DND-41 (cell line): Measurements from ENCODE around the gene DGKA.

ENCODE experiments used
- ATAC-seq: fragments of 200-7000 bp; cut with Tn5 transposase; 3 replicates; pipeline ENCODE4 v1.9.1; 2021; ENCODE audit warnings: low read depth; ENCODE audit not compliant: insufficient read depth
- DNase-seq: peaks from one replicate; pipeline ENCODE4 v3.0.0-alpha.2; 2020
- H2AFZ ChIP-seq: 2 replicates; pipeline ENCODE4 v1.6.0; 2012; ENCODE audit warnings: low read depth, low read length
- H3K27ac ChIP-seq: 2 replicates; pipeline ENCODE4 v1.5.1; 2012; ENCODE audit warnings: low read length, inconsistent platforms
- H3K27me3 ChIP-seq: fragments of 200-600 bp; sonication (generic); 2 replicates; pipeline ENCODE4 v1.6.0; 2012; ENCODE audit warnings: low read length, mild to moderate bottlenecking, inconsistent platforms; ENCODE audit not compliant: insufficient read depth, poor library complexity
- H3K36me3 ChIP-seq: 2 replicates; pipeline ENCODE4 v1.5.1; 2012; ENCODE audit warnings: low read length, inconsistent platforms; ENCODE audit not compliant: insufficient read depth
- H3K4me1 ChIP-seq: 2 replicates; pipeline ENCODE4 v1.5.1; 2012; ENCODE audit warnings: mild to moderate bottlenecking, low read length; ENCODE audit not compliant: insufficient read depth
- H3K4me2 ChIP-seq: 2 replicates; pipeline ENCODE4 v1.6.0; 2012; ENCODE audit warnings: mild to moderate bottlenecking, moderate library complexity, low read length, inconsistent platforms; ENCODE audit not compliant: insufficient read depth
- H3K4me3 ChIP-seq, 2 experiments: fragments of 200-600 bp in 1 of 2; shearing (Covaris generic) in 1 of 2; 2 replicates each; pipeline ENCODE4 v1.5.1; 2012 to 2016; ENCODE audit warnings: inconsistent platforms in 2 of 2, low read length in 2 of 2, mild to moderate bottlenecking in 2 of 2, low read depth in 1 of 2, moderate library complexity in 1 of 2
- H3K79me2 ChIP-seq: 2 replicates; pipeline ENCODE4 v1.6.0; 2012; ENCODE audit warnings: low read length, inconsistent platforms; ENCODE audit not compliant: insufficient read depth
- H3K9ac ChIP-seq: 2 replicates; pipeline ENCODE4 v1.6.0; 2012; ENCODE audit warnings: low read depth, mild to moderate bottlenecking, inconsistent platforms, low read length, moderate library complexity
- H3K9me3 ChIP-seq: 2 replicates; pipeline ENCODE4 v1.5.1; 2012; ENCODE audit warnings: low read length, moderate library complexity, mild to moderate bottlenecking, inconsistent platforms; ENCODE audit not compliant: insufficient read depth, severe bottlenecking
- H4K20me1 ChIP-seq: 2 replicates; pipeline ENCODE4 v1.6.0; 2012; ENCODE audit warnings: low read length; ENCODE audit not compliant: insufficient read depth
- CTCF ChIP-seq: IDR thresholded peaks from 2 replicates; pipeline ENCODE4 v1.5.1; 2012; ENCODE audit warnings: borderline replicate concordance, low read length, moderate library complexity, mild to moderate bottlenecking; ENCODE audit not compliant: poor library complexity, severe bottlenecking; ENCODE audit errors: extremely low read depth
- EZH2 ChIP-seq: IDR thresholded peaks from 3 replicates; pipeline ENCODE4 v1.6.1; 2012; ENCODE audit warnings: borderline replicate concordance, low read depth, mild to moderate bottlenecking, moderate library complexity, low read length, inconsistent platforms; ENCODE audit not compliant: severe bottlenecking

DGKA gene

GRCh38 chr12:55927588-55928502 lies 3.1 kb upstream of the DGKA start, which contains the start of gene PYM1:
PYM1 (minus strand) TSS chr12:55927894; CDS start chr12:55927761, 133 bp downstream.
- Histone ChIP-seq H3K9me3 (no peaks in the 10 kb centered on the region), H3K79me2 (peaks cover 77% of the 10 kb centered on the region), H2AFZ (peak within 1 kb of the TSS; percentile 77), H4K20me1 (peaks cover 14% of the 10 kb centered on the region), H3K4me2 (peak within 1 kb of the TSS; percentile 94), H3K4me1 (peaks cover 63% of the 10 kb centered on the region), H3K27ac (peak within 1 kb of the TSS; percentile 99), H3K9ac (peak within 1 kb of the TSS; percentile 99), H3K4me3 (peak within 1 kb of the TSS; percentile 70 to 78), H3K27me3 (no peaks in the 10 kb centered on the region), H3K36me3 (peaks cover 39% of the 10 kb centered on the region)
- ATAC-seq: peak; percentile 29
- TF ChIP-seq EZH2 (no peak), CTCF (peak; percentile 18)
- DNase-seq: peak; percentile 92

- peak overlapping the region; percentile 99 for H3K27ac ChIP-seq
- H3K9me3 ChIP-seq: no peaks in the 10 kb centered on the region
- peak overlapping the region; percentile 31; the same call in 1 of the 2 replicates for H2AFZ ChIP-seq
- H3K9ac ChIP-seq: peak overlapping the region; percentile 99
- H3K79me2 ChIP-seq: peaks cover 79% of the 10 kb centered on the region
- H3K4me3 ChIP-seq: peak overlapping the region in 1 of 2 experiments; percentile 70; a peak in 2 of 4 replicates
- peak overlapping the region; percentile 94 for H3K4me2 ChIP-seq
- peaks cover 72% of the 10 kb centered on the region for H3K4me1 ChIP-seq
- DNase-seq (peak; percentile 99), ATAC-seq (peak; percentile 68)
- peaks cover 42% of the 10 kb centered on the region for H3K36me3 ChIP-seq
- H4K20me1 ChIP-seq: peaks cover 28% of the 10 kb centered on the region
- TF ChIP-seq EZH2 (no peak), CTCF (no peak)
- H3K27me3 ChIP-seq: no peaks in the 10 kb centered on the region
These were observed 1.6 kb upstream of the DGKA start for GRCh38 chr12:55929306-55929791.

GRCh38 chr12:55931317-55931779 lies 386 bp downstream of the DGKA start:
- Histone ChIP-seq H4K20me1 (peaks cover 45% of the 10 kb centered on the region), H3K4me1 (peaks cover 64% of the 10 kb centered on the region), H3K9ac (peak overlapping the region; percentile 88), H3K79me2 (peaks cover 79% of the 10 kb centered on the region), H3K9me3 (no peaks in the 10 kb centered on the region), H3K4me2 (peak overlapping the region; percentile 94), H3K36me3 (peaks cover 47% of the 10 kb centered on the region), H2AFZ (peak overlapping the region; percentile 52), H3K4me3 (peak overlapping the region; percentile 74 to 80), H3K27ac (peak overlapping the region; percentile 96), H3K27me3 (no peaks in the 10 kb centered on the region)
- DNase-seq (no peak), ATAC-seq (no peak)
- no peak for TF ChIP-seq CTCF
